Sciatic nerve (tissue), 1 donor: Measurements from ENCODE around the gene ZNF641. TPM values are rescaled to one million over a fixed set of nuclear protein-coding genes. Genes with fewer than 3 reads are reported as not detected.

Experiments used
- total RNA-seq: library from RNA; stranded (reverse); fragmentation: NEBNext Ultra II Directional; extraction: Animal tissue kit (Norgen Biotek cat#: 25700); gene quantifications from one replicate; pipeline ENCODE4 v1.2.1, GENCODE V29; 2021
- donor health status: DM: no; HTN: no; CAD: no.

ZNF641 gene
- total RNA-seq, 1 donor from 2014 or later = 24.8 TPM

Other genes with a start within 250 kb of the ZNF641 start
- gene SENP1, start 244.8 kb downstream of the ZNF641 start, total RNA-seq = 23.8 TPM
- 66.0 TPM for gene PFKM, start 231.6 kb downstream of the ZNF641 start, total RNA-seq
- 36.0 TPM for gene ASB8, start 193.4 kb downstream of the ZNF641 start, total RNA-seq
- 6.1 TPM for gene CCDC184, start 167.3 kb downstream of the ZNF641 start, total RNA-seq
- gene OR10AD1, start 147.6 kb downstream of the ZNF641 start, total RNA-seq = not detected
- 1.1 TPM for gene ANP32D, start 121.6 kb upstream of the ZNF641 start, total RNA-seq
- 2.4 TPM for gene C12orf54, start 131.6 kb upstream of the ZNF641 start, total RNA-seq
- gene OR8S1, start 174.7 kb upstream of the ZNF641 start, total RNA-seq = 0.40 TPM
- gene LALBA, start 219.1 kb upstream of the ZNF641 start, total RNA-seq = not detected